Chondrocyte (in vitro differentiated cells): Measurements from ENCODE around the gene RPS19. TPM values are rescaled to one million over a fixed set of nuclear protein-coding genes. Genes with fewer than 3 reads are reported as not detected.

Experiments used
- DNase-seq: peaks from one replicate; pipeline ENCODE4 v3.0.0; 2021; ENCODE audit warnings: mixed read lengths, low spot score
- H3K27ac Mint-ChIP-seq: one replicate; pipeline ENCODE4 v1.8.0; 2021; ENCODE audit warnings: mild to moderate bottlenecking, moderate library complexity, mixed read lengths; ENCODE audit not compliant: unreplicated experiment
- H3K27me3 Mint-ChIP-seq: 2 replicates; pipeline ENCODE4 v1.8.0; 2021; ENCODE audit warnings: low read depth, mixed read lengths
- H3K36me3 Mint-ChIP-seq: 2 replicates; pipeline ENCODE4 v1.8.0; 2021; ENCODE audit warnings: low read depth, mixed read lengths
- H3K4me1 Mint-ChIP-seq: 2 replicates; pipeline ENCODE4 v1.8.0; 2021; ENCODE audit warnings: low read depth, mild to moderate bottlenecking, mixed read lengths
- H3K4me3 Mint-ChIP-seq: one replicate; pipeline ENCODE4 v1.8.0; 2021; ENCODE audit warnings: mild to moderate bottlenecking, moderate library complexity, mixed read lengths; ENCODE audit not compliant: unreplicated experiment
- H3K9me3 Mint-ChIP-seq: 2 replicates; pipeline ENCODE4 v1.8.0; 2021; ENCODE audit warnings: low read depth, mixed read lengths
- CTCF ChIP-seq: fragments of 200-600 bp; sonication (generic); IDR thresholded peaks from 2 replicates; pipeline ENCODE4 v1.5.0; 2021; ENCODE audit warnings: antibody characterized with exemption, mild to moderate bottlenecking, moderate library complexity
- total RNA-seq: library from RNA; stranded (reverse); gene quantifications from 3 replicates; pipeline ENCODE4 v1.2.1, GENCODE V29; 2021

The RPS19 gene
- total RNA-seq, 1 donor from 2014 or later: 1,457 TPM

GRCh38 chr19:41815301-41815700, 44.8 kb upstream of the RPS19 start:
- DNase-seq: peak; percentile 10
- no peak overlapping the region for H3K4me3 Mint-ChIP-seq
- peaks cover 17% of the 10 kb centered on the region for H3K27me3 Mint-ChIP-seq
- no peaks in the 10 kb centered on the region for H3K36me3 Mint-ChIP-seq
- H3K4me1 Mint-ChIP-seq: no peaks in the 10 kb centered on the region
- no peaks in the 10 kb centered on the region for H3K9me3 Mint-ChIP-seq
- TF ChIP-seq CTCF: no peak
- H3K27ac Mint-ChIP-seq: no peak overlapping the region

- Mint-ChIP-seq H3K4me3 (no peak overlapping the region), H3K9me3 (no peaks in the 10 kb centered on the region), H3K27me3 (peaks cover 25% of the 10 kb centered on the region), H3K36me3 (no peaks in the 10 kb centered on the region), H3K27ac (no peak overlapping the region), H3K4me1 (no peaks in the 10 kb centered on the region)
- no peak for TF ChIP-seq CTCF
- no peak for DNase-seq
Observed at GRCh38 chr19:41816761-41817160, 43.3 kb upstream of the RPS19 start.

GRCh38 chr19:41821003-41821735, 38.9 kb upstream of the RPS19 start:
- H3K4me3 Mint-ChIP-seq: no peak overlapping the region
- H3K4me1 Mint-ChIP-seq: no peaks in the 10 kb centered on the region
- no peak overlapping the region for H3K27ac Mint-ChIP-seq
- DNase-seq: peak; percentile 44
- H3K36me3 Mint-ChIP-seq: no peaks in the 10 kb centered on the region
- peaks cover 23% of the 10 kb centered on the region for H3K27me3 Mint-ChIP-seq
- peak; percentile 70 for TF ChIP-seq CTCF
- no peaks in the 10 kb centered on the region for H3K9me3 Mint-ChIP-seq

GRCh38 chr19:41837981-41838708, 21.9 kb upstream of the RPS19 start:
- Mint-ChIP-seq H3K9me3 (no peaks in the 10 kb centered on the region), H3K27me3 (peaks cover 50% of the 10 kb centered on the region), H3K4me3 (no peak overlapping the region), H3K27ac (no peak overlapping the region), H3K4me1 (no peaks in the 10 kb centered on the region), H3K36me3 (no peaks in the 10 kb centered on the region)
- no peak for TF ChIP-seq CTCF
- no peak for DNase-seq

GRCh38 chr19:41839211-41839610, 20.8 kb upstream of the RPS19 start:
- H3K27me3 Mint-ChIP-seq: peaks cover 59% of the 10 kb centered on the region
- DNase-seq: no peak

More at GRCh38 chr19:41839211-41839610, 20.8 kb upstream of the RPS19 start:
- Mint-ChIP-seq H3K4me3 (no peak overlapping the region), H3K4me1 (no peaks in the 10 kb centered on the region), H3K9me3 (peaks cover 1% of the 10 kb centered on the region), H3K36me3 (no peaks in the 10 kb centered on the region), H3K27ac (no peak overlapping the region)
- TF ChIP-seq CTCF: no peak
